ENCODE measurements around the gene EWSR1. TPM values are rescaled to one million over a fixed set of nuclear protein-coding genes. Genes with fewer than 3 reads are reported as not detected.

The EWSR1 gene
- total RNA-seq, 1 experiment from 2014 or later = 462 TPM

DNA sequence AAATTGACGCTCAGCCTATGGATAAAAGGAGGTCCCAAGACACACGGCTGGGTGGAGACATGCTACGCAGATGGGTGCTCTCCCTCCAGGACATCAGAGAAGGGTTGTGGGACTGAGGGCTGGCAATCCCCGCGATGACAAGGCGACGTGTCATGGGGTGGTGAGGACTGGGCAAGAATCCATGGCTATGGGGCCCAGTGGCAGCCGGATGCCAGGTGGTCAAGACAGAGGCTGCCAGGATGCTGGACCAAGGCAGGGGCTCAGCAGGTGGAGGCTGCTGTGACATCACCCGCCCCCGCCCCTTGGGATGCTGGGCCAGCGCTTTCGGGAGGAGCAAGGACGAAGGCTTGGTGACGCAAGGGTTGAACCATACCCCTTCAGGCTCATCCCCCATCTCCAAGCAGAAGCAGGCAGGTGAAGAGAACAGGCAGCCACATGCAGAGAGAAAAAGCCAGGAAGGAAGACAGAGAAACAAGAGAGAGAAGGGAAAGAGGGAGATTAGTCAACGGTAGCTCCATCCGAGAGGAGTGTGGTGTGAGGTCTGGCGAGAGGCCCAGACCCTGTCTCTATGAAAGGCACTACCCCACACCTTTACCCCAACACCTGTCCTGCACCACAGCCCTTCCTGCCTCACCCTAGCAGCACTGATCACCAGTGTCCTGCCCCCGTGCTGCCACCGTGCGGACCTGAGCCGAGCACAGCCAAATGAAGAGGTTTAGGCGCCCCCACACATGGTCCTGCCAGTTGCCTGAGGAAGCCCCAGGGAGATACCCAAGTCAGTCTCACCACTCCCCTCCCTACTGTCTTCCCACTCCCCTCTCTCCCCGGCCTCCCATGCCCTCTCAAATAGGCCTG is 71.5 kb downstream of the EWSR1 start:
- Histone ChIP-seq H4K91ac (ENCODE audit: insufficient read length, low read depth, low read length) (no peak overlapping the region), H3K56ac (ENCODE audit: insufficient read length, low read depth, low read length) (no peak overlapping the region), H3K4me2 (ENCODE audit: insufficient read depth, insufficient read length, low read length) (no peak overlapping the region), H3K14ac (ENCODE audit: insufficient read depth, low read length) (no peak overlapping the region), H2BK20ac (ENCODE audit: low read depth, low read length, poor library complexity, severe bottlenecking) (no peak overlapping the region), H2BK120ac (ENCODE audit: low read depth, low read length, poor library complexity, severe bottlenecking) (no peak overlapping the region), H3K23me2 (ENCODE audit: insufficient read length, low read depth, low read length, poor library complexity, severe bottlenecking) (no peaks in the 10 kb centered on the region), H3K9ac (ENCODE audit: extremely low read depth, insufficient read length, low read length) (no peak overlapping the region), H3K4me1 (ENCODE audit: insufficient read depth, low read length) (no peaks in the 10 kb centered on the region), H2AK5ac (ENCODE audit: insufficient read length, low read length) (no peak overlapping the region), H3K23ac (ENCODE audit: insufficient read length, low read depth, low read length) (no peak overlapping the region), H3K27me3 (ENCODE audit: insufficient read depth, low read length) (no peaks in the 10 kb centered on the region), H4K8ac (replicated peaks; ENCODE audit: insufficient read length, low read depth, low read length) (no peak overlapping the region), H3K18ac (ENCODE audit: insufficient read length, low read depth, low read length) (no peak overlapping the region), H3K79me2 (ENCODE audit: insufficient read depth, low read length) (no peaks in the 10 kb centered on the region), H3T11ph (ENCODE audit: low read length) (no peak overlapping the region), H3K4ac (ENCODE audit: low read depth, low read length) (no peak overlapping the region), H4K20me1 (ENCODE audit: control insufficient read depth, insufficient read depth, insufficient read length) (no peaks in the 10 kb centered on the region), H2BK15ac (ENCODE audit: low read depth, low read length) (no peak overlapping the region), H2AFZ (ENCODE audit: low read length) (no peak overlapping the region), H2BK5ac (ENCODE audit: insufficient read length, low read length) (no peak overlapping the region), H2BK12ac (ENCODE audit: insufficient read length, low read depth, low read length) (no peak overlapping the region), H3K9me3 (ENCODE audit: control insufficient read depth, low read depth, low read length) (no peaks in the 10 kb centered on the region), H3K79me1 (ENCODE audit: insufficient read depth, low read depth, low read length, poor library complexity, severe bottlenecking) (no peaks in the 10 kb centered on the region), H3K27ac (ENCODE audit: insufficient read length, low read depth, low read length) (no peak overlapping the region), H4K5ac (ENCODE audit: insufficient read length, low read depth, low read length) (no peak overlapping the region)
- no CpG with 5 or more reads among the region's 23 CpGs for WGBS (ENCODE audit: extremely low coverage, insufficient read length, low lambda C conversion rate)
- TF ChIP-seq, protein P1, sequence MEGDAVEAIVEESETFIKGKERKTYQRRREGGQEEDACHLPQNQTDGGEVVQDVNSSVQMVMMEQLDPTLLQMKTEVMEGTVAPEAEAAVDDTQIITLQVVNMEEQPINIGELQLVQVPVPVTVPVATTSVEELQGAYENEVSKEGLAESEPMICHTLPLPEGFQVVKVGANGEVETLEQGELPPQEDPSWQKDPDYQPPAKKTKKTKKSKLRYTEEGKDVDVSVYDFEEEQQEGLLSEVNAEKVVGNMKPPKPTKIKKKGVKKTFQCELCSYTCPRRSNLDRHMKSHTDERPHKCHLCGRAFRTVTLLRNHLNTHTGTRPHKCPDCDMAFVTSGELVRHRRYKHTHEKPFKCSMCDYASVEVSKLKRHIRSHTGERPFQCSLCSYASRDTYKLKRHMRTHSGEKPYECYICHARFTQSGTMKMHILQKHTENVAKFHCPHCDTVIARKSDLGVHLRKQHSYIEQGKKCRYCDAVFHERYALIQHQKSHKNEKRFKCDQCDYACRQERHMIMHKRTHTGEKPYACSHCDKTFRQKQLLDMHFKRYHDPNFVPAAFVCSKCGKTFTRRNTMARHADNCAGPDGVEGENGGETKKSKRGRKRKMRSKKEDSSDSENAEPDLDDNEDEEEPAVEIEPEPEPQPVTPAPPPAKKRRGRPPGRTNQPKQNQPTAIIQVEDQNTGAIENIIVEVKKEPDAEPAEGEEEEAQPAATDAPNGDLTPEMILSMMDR (conservative IDR thresholded peaks at IDR 0.05) = no peak
- DNase-seq = no peak
- no peaks in the 10 kb centered on the region for H3K4me1 Mint-ChIP-seq
- no peak overlapping the region for H3K4me3 Mint-ChIP-seq
- peaks cover 27 to 83% (median 54%) of the 10 kb centered on the region in 3 experiments for H3K36me3 Mint-ChIP-seq (ENCODE audit: insufficient read depth in 1 of 3, low read depth in 3 of 3)
- no peaks in the 10 kb centered on the region for H3K27me3 Mint-ChIP-seq (ENCODE audit: low read depth)
- H3K9me3 Mint-ChIP-seq = no peaks in the 10 kb centered on the region
- no peak overlapping the region for H3K27ac Mint-ChIP-seq
